ENCODE results near the gene IMMP2L.
"Not testable (repeated sequence)": the region's sequence is repeated elsewhere in the genome, so short reads cannot be mapped to it uniquely, and the experiment has no call there.

The IMMP2L gene

DNA sequence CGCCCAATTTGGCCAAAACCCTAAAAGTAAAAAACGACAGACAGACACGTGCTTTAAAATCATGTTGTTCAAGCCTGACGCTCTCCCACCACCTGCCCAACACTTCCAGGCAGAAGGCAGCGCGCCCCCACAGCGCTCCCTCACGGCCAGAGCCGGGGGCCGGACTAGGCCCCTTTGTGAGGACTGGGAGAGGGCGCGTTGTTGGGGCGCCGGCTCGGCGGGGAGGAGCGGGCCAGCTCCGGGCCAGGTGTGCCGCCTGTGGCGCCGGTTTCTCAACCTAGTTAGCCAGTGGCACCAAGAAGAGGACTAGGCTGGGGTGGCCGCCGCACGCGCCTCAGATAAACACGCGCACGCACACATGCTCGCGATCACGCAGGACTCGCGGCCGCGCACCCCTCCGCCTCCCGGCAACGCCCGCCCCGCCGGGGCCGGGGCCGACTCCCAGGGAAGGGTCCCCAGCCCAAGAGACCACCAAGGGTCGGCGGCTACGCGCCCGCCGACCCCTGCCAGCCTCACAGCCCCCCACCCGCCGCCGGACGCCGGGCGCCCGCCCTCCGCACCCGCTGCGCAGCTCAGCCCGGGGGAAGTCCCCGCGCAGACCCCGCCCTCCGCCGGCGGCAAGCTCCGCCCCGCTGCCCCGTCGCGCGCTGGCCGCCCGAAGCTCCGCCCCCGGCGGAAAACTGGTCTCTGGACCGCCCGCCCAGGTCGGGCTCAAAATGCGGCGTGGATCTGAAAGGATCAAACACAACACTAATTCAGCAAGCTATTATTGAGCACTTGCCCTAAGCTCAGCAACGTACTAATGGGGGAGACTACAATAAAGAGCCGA, at the start of gene IMMP2L:
TSS of gene IMMP2L (minus strand) at position 589 of the 829 bp plus-strand sequence.
- peak; percentile 47 to 72 for DNase-seq

DNA sequence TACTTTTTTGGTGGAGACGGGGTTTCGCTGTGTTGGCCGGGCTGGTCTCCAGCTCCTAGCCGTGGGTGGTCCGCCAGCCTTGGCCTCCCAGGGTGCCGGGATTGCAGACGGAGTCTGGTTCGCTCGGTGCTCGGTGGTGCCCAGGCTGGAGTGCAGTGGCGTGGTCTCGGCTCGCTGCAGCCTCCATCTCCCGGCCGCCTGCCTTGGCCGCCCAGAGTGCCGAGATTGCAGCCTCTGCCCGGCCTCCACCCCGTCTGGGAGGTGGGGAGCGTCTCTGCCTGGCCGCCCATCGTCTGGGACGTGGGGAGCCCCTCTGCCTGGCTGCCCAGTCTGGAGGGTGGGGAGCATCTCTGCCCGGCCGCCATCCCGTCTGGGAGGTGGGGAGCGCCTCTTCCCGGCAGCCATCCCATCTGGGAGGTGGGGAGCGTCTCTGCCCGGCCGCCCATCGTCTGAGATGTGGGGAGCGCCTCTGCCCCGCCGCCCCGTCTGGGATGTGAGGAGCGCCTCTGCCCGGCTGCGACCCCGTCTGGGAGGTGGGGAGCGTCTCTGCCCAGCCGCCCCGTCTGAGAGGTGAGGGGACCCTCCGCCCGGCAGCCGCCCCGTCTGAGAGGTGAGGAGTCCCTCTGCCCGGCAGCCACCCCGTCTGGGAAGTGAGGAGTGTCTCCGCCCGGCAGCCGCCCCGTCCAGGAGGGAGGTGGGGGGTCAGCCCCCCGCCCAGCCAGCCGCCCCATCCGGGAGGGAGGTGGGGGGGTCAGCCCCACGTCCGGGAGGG, 47.4 kb upstream of the IMMP2L start:
- DNase-seq = not testable (repeated sequence)

DNA sequence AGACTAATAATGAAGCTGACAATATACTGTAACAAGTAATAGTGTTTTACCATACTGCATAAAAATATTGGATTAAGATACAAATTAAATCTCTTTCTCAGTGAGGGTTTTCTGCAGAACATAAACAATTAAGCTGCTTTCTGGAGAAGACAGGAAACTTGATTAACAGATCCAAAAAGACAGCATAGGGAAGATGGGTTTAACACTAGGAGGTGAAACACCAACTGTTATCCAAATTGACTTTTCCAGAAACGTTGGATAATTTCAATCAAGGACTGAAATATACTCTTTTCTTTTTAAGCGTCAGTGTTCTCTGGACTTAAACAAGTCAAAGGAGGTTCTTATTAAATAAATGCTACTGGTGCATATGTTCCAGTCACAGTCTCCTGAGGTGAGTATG, 45.3 kb upstream of the IMMP2L start:
- DNase-seq = no peak

DNA sequence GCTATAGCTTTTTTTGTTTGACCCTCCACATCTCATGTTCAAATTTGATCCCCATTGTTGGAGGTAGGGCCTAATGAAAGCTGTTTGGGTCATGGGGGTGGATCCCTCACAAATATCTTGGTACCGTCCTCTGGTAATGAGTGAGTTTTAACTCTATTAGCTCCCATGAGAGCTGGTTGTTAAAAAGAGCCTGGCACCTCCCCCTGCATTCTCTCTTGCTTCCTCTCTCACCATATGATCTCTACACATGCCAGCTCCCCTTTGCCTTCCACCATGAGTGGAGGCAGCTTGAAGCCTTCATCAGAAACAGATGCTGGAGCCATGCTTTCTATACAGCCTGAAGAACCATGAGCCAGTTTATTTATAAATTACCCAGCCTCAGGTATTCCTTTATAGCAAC, 43.0 kb upstream of the IMMP2L start:
- no peak for DNase-seq

DNA sequence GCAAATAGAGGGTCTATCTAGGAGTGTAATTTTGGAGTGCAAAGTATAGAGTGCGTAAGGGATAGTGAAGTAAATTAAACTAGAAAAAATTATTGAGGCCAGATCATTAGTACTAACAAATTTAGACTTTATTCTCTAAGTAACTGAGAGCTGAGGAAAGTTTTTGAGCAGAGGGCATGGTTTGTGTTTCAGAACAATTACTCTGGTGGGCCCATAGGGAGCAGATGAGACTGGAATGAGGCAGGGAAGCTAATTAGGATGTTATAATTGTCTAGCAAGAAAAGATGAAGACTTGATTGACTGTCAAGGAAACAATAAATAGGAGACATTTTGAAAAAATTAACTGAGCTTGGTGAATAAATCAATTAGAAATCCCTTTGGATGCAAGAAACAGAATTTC, 37.8 kb upstream of the IMMP2L start:
- DNase-seq = no peak

DNA sequence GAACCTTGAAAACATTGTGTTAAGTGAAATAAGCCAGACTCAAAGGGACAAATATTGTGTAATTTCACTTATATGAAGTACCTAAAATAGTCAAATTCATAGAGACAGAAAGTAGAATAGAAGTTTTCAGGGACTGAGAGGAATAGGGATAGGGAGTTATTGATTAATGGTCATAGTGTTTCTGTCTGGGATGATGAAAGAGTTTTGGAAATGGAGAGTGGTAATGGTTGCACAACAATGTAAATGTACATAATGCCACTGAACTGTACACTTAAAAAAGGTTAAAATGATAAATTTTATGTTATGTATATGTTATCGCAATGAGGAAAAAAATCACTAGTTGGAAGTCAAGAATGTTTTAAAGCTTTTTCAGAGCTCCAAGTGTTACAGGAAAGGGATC, 33.5 kb upstream of the IMMP2L start:
- DNase-seq = no peak

DNA sequence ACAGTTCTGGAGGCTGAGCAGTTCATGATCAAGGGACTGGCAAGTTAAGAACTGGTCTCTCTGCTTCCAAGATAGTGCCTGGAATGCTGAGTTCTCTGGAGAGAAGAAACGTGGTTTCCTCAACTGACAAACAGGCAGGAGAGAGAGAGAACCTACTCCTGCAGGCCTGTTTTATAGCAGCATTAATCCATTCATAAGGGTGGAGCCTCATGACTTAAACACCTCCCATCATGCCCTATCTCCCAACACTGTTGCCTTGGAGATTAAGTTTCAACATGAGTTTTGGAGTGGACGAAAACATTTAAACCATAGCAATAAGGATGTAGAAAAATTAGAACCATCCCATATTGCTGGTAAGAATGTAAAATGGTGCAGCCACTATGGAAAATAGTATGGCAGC, 32.3 kb upstream of the IMMP2L start:
- no peak for DNase-seq

DNA sequence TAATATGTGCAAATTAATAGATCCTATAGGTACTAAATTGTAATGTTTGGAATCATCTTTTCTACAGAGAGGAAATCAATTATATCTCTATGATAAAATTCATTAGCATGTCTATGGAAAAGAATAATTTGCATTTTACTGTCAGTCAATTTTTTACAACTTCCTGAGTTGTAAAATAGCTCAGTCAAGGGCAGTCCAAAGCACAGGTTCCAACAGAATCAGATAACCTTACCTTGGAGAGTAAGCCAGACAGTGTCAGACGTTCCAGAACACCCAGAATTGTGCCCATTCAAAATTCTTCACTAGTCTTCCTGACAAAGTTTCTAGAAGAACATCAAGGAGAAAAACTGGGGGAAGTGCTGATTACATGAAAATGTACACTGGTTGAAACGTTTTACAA, 31.1 kb upstream of the IMMP2L start:
- no peak for DNase-seq

DNA sequence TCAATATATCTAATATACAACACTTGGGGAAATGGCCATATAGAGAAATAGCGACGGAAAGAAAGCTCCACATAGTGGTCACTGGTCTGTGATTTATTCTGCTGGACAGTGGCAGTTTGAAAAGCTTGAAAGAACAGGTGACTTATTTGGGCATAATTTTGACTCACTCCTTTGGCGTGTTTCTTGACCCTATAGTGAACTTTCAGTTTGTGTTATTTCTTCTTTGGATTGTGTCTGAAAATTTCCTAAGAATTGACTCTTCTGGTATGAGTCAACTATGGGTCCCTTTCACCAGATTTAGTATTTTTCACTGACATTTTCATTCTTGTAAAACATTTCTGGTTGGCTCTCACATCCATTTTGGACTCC, 25.8 kb upstream of the IMMP2L start:
- no peak for DNase-seq

DNA sequence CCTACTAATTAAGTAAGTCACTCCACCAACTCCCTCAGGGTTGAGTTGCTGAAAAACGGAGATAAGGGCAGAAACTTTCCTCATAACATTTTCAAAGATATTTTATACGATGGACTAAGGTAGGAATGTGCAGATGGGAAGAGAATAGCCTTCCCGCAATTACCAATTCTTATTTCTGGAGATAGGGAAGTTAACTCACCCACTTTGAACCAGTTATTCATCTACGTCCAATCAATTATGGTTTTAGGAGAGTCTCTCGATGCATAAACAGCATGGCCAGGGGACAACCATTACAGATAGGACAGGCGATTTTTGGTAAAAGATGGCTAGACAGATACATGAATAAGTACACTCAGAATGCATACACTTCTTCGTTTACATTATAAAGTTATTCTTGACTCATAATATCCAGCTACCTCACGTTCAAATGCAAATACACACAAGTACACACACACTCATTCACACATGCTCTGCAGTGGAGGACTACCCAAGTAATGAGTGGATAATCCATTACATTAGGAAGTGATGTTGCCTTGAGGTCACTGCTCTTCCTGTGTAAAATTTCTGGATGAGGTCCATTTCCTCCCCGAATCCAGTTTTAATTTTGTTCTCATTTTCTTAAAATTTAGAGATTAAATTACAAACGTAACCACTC, 25.2 kb upstream of the IMMP2L start:
- no peak for DNase-seq

DNA sequence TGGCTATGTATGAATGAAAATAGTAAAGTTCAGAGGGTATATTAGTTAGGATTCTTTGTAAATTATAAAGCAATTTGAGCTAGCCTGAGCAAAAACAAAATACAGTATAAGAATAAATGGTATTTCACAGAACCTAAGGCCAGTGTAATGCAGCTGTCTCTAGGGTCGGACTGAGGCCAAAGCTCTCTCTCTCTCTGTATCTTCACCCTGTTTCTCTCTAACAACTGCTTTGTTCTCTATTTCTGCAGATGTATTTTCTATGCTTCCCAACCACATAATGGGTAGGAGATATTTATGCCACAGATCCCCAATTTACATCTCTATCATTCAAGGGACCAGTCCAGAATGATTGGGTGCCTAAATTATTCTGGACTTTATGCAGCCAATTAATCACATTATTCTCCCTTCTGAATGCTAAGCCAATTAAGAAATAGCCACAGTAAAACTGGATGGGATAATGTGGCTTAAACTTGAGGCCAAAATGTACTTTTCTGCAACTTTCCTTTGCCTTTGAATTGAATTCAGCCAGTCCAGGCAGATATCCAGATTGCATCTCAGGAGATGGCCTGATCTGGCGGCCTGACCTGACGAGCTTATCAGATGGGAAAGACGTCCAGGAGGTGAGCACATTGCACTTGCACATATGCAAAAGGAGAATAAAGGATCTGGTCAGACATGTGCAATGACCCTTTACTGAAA, 24.6 kb upstream of the IMMP2L start:
- no peak for DNase-seq

DNA sequence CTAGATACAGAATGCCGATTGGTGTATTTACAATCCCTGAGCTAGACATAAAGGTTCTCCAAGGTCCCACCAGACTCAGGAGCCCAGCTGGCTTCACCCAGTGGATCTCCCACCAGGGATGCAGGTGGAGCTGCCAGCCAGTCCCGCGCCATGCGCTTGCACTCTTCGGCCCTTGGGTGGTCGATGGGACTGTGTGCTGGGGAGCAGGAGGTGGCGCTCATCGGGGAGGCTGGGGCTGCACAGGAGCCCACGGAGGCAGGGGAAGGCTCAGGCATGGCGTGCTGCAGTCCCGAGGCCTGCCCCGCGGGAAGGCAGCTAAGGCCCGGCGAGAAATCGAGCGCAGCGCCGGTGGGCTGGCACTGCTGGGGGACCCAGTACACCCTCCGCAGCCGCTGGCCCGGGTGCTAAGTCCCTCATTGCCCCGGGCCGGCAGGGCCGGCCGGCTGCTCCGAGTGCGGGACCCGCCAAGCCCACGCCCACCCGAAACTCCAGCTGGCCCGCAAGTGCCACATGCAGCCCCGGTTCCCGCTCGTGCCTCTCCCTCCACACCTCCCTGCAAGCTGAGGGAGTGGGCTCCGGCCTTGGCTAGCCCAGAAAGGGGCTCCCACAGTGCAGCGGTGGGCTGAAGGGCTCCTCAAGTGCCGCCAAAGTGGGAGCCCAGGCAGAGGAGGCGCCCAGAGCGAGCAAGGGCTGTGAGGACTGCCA, 19.6 kb upstream of the IMMP2L start:
- not testable (repeated sequence) for DNase-seq

DNA sequence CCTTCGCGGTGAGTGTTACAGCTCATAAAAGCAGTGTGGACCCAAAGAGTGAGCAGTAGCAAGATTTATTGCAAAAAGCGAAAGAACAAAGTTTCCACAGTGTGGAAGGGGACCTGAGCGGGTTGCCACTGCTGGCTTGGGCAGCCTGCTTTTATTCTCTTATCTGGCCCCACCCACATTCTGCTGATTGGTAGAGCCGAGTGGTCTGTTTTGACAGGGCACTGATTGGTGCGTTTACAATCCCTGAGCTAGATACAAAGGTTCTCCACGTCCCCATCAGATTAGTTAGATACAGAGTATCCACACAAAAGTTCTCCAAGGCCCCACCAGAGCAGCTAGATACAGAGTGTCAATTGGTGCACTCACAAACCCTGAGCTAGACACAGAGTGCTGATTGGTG, 18.9 kb upstream of the IMMP2L start:
- DNase-seq = not testable (repeated sequence)

DNA sequence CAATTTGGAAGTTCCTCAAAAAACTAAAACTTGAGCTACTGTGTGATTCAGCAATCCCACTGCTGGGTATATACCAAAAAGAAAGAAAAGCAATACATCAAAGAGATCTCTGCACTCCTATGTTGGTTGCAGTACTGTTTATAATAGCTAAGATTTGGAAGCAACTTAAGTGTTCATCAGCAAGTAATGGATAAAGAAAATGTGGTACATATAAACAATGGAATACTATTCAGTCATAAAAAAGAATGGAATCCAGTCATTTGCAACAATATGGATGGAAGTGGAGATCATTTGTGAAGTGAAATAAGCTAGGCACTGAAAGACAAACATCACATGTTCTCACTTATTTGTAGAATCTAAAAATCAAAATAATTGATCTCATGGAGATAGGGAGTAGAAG, 16.5 kb upstream of the IMMP2L start:
- no peak for DNase-seq

DNA sequence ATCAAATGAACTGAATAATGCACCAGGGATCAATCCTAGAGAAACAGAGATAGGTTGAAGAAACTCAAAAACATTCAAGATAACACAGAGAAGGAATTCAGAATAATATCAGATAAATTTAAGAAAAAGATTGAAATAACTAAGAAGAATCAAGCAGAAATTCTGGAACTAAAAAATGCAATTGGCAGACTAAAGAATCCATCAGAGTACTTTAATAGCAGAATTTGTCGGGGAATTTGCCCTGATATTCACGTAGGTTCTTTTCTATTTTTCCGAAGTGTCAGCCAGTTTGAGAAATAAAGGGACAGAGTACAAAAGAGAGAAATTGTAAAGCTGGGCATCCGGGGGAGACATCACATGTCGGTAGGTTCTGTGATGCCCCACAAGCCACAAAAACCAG, 9.4 kb upstream of the IMMP2L start:
- DNase-seq = no peak

DNA sequence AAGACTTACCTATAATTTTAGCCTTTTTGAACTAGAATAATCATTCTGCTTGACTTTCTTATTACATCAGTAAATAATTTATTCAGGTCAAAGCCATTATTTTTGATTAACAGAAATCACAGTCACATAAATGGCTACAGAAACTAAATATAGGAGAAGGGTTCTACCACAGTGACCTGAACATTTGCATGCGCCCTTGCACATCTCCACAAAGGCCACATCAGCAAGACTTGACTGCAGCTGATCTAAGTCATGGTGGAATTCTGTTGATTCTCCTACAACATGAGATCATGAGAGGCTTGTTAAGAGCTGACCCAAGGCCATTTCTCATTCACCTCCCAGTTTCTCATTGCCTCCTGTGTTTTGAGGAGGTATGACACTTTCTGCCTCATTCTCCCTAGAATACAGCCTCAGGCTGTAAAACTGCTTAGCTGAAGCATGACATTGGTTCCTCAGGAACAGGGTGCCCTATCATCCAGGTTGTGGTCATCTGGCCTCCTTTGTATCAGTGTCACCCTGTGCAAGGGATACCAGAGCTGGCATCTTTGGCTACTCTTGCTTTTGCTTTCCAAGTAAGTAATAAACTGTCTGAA, 6.7 kb upstream of the IMMP2L start:
- no peak for DNase-seq

DNA sequence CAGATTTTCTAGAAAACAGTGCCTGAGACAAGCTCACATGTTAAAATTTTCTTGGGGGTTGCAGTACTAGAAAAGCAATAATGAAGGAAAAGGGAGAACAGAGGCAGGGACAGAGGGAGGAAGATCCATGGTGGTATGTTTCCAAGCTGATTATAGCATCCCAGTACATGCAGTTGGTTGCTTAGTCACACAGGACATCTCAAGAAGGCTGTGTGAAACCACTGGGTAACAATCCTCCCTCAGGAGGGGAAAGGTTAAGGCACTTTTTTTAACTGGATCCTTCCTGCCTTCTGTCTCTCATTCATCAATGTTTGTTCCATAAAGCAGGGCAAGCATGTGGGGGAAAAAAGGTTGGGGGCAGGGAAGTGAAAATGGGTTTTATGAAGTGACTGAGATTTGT, 6.1 kb upstream of the IMMP2L start:
- no peak for DNase-seq

DNA sequence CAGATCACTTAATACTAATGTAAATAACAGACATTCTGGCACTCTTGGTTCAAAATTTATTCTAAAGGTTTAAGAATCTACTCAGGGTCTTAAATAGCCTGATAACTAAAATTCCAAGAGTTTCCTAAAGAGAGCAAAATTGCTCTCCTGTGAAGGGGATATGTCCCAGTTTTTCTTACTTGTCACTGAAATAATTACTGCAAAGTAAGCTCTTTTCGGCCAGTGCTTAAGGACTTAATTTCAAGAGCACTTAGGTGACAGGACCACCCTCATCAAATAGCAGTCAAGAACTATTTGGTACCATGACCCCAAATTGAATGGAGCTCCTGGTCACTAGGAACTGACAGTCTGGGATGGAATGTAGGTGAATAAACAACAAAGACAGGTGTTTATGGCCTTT, 1.8 kb upstream of the IMMP2L start:
- DNase-seq = no peak

DNA sequence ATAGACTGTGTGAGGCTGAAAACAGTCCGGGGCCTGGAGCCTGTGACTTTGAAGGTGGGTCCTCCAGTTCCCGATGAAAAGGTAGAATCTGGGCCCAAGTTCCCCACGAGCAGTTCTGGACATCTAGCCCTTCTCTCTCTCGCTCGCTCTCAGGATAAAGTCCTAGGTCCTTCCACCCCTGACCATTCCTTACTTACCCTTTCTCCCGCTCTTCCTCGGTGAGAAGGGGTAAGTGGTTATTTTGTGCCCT, 713 bp downstream of the IMMP2L start:
- DNase-seq = no peak

DNA sequence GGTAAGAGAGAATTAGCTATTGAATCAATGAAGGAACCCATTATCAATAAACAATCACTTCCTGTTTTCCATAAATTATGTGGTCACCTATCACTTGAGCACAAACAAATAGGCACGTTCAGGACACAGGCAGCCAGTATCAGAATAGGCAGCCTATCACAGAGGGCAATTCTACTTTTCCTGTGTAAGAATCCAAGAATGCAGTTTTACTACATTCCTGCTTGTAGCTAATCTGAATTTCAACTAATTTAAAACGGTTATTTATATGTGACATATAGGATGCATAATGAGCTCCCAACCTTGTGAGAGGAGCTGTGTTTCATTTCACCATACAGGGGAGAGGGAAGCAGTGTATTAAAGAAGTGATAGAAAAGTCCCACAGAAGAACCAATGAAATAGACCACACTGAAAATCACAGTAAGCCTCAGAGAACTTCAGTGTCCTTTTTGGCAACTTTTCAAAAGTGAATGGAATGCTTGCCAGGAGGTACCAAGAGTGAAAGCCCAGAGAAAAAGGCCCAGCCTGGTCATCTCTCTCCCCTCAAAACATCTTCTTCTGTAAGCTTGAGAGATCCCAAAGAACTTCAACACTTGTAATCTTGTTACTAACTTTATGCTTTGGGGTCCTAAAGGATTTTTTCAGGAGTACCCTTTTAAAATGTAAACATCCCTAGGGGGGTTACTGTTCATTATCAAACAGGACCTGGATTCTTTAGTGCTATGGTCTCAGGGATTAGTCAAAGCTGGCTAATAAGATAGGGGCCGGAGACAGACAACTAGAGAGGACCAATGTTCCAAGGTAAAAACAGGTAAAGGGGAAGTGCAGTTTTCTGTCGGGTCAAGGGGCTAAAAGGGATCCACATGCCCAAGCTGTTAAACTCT, 1.3 kb downstream of the IMMP2L start:
- no peak for DNase-seq

DNA sequence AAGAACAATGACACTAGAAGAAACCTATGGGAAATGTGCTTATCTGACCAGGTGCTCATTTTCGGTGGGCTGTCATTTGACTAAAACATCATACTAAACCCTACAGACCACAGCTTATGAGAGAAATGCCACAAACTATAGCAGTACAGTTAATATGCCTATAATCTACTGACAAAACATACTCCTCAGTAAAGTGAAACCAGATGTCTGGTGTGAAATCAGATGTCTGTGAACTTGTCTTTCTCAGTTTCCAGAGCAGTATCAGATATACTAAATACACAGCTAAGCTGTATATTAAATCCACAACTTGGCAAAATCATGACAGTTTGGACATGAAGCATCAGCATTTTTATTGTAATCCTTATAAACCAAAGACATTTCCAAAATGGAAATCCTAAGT, 3.3 kb downstream of the IMMP2L start:
- no peak for DNase-seq

DNA sequence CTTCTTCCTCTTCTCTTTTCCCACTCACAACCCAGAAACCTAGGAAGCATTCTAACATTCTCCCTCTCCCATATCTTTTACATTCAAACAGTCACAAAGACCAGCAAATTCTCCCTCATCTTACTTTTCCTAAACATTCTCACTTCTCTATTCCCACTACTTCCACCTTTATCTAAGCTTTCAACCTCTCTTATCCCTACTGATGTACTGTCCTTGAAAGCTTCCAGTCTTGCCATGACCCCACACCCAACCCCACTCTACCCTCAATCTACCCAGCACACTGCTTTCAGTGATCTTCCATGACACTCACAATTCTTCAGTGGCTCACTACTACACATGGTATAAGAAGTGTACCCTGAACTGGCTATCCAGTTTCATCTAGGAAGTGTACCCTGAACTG, 5.3 kb downstream of the IMMP2L start:
- DNase-seq = no peak

Measured in bone marrow (tissue), 2 donors.